Stromal cell of bone marrow (primary cell): ENCODE measurements around the gene KRTAP2-2.

Experiments
- DNase-seq: peaks from one replicate; pipeline ENCODE4 v3.0.0-alpha.2; 2012; ENCODE audit warnings: low read depth

The KRTAP2-2 gene

DNA sequence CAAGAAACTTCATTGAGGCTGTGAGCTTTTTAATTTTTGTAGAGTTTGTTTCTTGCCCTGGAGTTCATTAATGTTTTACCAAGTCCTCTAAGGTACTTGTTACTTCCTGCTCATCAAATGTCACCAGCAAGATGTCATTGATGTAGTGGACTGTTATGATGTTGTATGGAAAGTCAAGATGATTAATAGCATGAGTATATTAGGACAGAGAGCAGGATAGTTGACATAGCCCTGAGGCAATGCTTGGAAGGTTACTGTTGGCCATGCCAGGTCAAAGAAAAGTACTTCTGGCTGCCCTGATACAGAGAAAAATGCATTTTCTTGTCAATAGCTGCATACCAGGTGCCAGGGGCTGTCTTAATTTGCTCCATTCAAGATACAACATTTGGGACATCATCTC, 34.7 kb downstream of the KRTAP2-2 start:
- DNase-seq: no peak

DNA sequence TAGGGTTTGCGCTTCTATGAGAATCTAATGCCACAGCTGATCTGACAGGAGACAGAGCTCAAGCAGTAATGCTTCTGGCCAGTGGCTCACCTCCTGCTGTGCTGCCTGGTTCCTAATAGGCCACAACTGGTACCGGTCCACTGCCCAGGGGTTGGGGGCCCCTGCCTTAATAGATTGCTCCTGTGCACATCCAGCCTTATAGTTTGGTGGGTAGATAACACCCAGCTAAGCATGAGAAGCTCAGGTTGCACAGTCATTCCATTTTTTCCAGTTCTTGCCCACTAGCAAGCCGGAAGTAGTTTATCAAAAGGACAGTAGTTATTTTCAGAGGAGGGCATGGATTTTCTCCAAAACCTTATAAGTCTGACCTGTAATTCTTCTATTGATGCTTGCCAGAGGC, 35.6 kb downstream of the KRTAP2-2 start:
- no peak for DNase-seq

DNA sequence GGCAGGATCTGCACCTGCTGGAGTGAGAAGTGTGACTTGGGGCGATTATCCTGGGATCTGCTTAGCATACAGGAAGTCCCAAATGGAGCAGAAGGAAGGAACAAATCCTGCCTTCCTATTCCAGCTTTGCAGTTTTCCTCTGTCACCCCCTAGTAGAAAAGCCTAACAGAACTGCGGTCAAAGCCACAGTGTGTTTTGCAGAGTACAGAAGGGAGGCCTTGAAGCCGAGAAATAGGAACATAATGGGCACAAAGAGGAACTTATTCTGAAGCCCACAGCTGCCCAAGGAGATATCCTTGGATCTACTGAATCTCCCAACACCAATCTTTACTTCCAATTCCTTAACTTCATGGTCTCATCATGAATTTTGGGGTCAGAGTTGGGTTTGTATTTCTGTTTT, 36.5 kb downstream of the KRTAP2-2 start:
- no peak for DNase-seq

DNA sequence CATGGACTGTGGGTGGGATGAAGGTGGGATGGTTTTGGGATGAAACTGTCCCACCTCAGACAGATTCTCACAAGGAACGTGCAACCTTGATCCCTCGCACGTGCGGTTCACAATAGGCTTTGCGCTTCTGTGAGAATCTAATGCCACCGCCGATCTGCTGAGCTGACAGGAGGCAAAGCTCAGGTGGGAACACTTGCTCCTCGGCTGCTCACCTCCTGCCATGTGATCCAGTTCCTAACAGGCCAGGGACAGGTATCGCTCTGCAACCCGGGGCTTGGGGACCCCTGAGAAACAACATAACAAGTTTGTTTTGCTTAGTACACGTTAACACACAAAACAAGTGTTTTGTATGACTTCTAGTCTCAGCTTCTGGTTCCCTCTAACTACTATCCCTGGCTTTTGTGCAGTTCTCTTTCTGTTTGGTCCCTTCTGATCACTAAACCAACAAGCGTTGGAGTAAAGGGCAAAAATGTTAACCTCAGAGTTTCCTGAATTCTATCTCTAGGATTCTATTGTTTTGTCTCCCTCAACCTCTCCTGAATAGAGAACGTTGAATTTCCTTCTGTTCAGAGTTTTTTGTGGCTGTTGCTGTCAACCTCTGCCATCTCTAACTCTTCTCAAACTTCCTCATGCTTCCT, 38.3 kb downstream of the KRTAP2-2 start:
- no peak for DNase-seq

DNA sequence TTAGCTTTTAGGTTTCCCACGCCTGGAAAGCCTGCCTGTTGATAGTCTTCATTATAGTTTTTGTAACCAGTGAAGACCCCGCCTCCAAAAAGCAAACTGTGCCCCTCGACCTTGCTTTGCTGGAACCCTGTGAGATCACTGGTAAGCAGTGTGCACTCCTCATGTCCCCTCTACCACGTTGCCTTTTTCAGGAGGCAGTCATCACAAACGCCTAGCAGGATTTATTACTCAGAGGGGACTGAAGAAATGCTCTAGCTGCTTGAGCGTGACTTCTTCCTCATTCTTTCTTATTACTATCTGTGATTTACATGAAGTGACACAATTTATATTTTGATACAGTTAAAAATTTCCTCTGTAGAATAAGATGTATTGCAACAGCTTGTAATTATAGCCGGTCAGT, 39.6 kb downstream of the KRTAP2-2 start:
- no peak for DNase-seq

DNA sequence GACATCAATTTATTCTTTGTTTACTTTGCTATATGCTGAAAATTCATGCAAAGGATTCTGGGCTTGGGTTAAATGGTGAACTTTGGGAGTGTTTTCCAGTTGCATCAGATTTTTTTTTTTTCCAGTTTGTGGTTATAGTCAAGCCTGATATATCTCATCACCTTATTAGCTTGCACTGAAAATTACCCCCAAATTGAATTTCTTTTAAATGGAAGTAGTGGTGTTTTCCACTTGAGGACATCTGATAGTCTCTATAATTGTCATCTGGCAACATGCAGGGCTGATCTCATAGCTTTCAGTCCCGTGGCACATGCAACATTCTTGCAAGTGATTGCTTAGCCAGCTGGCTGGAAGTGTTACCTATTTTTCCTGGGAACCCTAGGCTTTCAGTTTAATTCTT, 41.4 kb downstream of the KRTAP2-2 start:
- DNase-seq: peak; percentile 51

DNA sequence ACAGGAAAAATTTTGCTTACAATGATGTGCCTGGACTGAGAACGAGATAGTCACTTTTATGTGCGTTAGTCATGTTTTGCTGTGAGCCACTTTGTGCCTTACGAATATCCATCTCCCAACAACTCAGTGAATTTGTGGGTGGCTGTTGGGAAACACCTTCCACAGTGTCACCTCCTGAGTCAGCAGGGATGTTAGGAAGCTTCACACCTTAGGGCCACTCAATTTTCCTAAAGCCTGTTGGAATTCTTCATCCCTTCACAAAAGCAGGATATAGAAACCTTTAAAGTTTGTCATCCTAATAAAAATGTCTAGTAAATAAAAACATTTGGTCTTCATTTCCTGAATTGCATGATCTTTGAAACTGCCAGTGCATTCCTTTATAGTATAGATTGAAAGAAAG, 41.8 kb downstream of the KRTAP2-2 start:
- no peak for DNase-seq

DNA sequence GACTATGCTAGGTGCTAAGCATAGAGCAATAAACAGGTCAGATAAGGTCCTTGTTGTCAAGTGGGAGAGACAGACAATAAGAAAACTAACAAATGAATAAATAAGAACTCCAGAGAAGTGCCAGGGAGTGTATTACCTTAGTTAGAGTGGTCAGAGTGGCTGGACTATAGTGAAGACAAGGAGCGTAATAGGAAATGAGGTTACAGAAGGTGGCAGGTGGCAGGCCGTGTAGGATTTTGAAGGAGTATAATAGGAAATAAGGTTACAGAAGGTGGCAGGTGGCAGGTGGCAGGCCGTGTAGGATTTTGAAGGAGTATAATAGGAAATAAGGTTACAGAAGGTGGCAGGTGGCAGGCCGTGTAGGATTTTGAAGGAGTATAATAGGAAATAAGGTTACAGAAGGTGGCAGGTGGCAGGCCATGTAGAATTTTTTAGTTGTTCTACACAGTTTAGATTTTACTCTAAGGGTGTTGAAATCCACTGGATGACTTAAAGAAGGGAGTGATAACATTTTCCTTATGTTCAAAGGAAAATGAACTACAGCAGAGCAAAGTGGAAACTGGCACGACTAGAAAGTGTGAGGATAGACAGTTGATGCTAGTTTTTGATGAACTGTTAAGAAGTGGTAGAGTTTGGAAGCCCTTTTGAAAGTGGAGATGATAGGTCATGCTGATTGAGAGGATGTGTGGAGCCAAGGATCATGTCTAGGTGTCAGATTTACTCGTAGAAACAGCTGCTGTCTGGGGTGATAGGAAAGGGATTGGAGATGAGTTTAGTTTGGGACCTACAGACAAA, 42.5 kb downstream of the KRTAP2-2 start:
- no peak for DNase-seq

DNA sequence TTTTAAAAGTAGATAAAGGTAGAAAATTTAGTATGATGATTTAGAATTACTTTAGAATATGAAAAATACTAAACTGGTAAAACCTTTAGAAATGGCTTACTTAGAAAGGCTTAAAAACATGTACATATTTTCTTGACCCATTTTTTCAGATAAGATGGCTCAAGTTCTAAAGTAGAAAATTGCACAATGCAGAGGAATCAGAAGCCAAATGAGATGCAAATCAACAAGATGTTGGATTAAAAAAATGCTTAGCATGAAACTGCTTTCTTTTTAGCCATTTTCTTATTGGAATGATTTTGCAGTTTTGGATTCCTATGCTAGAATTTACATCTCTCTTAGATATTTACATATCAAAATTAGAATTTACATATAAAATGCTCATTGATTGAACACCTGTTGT, 44.6 kb downstream of the KRTAP2-2 start:
- no peak for DNase-seq

DNA sequence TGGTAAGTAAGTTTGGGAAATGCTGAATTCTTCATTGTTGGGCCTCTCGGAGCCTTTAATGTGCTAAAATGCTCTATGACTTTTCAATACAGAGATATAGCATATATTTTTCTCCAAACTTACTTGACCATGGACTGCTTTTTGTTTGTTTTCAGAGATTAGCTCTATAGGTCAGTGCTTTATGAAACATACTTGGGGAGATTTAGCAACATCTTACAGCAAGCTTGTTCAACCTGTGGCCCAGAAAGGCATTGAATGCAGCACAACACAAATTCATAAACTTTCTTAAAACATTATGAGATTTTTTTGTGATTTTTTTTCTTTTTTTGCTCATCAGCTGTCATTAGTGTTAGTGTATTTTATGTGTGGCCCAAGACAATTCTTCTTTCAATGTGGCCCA, 45.1 kb downstream of the KRTAP2-2 start:
- DNase-seq: no peak

DNA sequence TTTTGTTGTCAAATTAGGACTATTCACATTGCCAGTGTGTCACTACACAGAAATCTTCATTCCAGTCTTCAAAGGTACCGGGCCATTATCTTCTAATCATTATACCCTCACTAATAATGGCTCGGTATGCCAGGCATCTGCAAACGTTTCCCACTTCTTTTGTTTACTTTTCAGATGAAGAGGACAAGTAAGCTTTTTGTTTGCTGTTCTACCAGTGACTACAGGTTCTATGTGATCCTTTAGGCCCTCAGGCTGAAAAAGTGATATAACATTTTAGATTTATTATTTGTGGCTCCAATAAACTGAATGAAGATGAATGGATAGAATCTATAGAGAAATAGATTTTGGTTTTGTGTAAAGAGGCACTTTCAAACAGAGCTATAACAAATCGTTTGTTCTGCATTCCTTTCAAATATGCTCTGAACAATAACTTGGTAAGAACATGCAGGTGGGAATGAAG, 45.7 kb downstream of the KRTAP2-2 start:
- DNase-seq: no peak

DNA sequence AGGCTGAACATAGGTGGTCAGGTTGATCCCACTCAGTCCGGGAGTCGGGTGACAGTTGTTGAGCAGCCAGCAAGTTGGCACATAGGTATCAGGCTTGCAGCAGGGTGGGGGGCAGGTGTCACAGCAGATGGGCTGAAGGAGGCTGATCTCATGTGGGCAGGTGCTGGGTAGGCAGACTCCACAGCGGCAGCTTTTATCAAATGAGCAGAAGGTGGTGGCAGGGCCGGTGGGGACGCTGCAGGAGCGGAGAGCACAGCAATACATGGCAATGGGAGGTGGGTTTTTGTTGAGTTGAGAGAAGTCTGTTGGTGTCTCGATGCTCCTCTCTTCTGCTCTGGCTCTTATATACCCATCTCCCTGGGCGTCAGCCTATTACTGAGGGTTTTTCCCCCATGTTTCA, 46.2 kb downstream of the KRTAP2-2 start, which contains the start of gene KRTAP3-1:
KRTAP3-1 (minus strand) TSS at position 318 of the 400 bp plus-strand sequence; CDS start at position 264, 54 bp downstream.
- no peak for DNase-seq
